Transverse colon (tissue), 4 donors: ENCODE measurements around the gene SLC24A3. TPM values are rescaled to one million over a fixed set of nuclear protein-coding genes. Genes with fewer than 3 reads are reported as not detected.

Experiments used
- DNase-seq: peaks from one replicate; pipeline ENCODE4 v3.0.0-alpha.2; 2019
- H3K27ac ChIP-seq, 4 donors: fragments of 200-600 bp; sonication (generic); 2 replicates each; pipeline ENCODE4 v1.5.1; 2016 to 2018; ENCODE audit warnings: inconsistent platforms in 4 of 4
- H3K27me3 ChIP-seq: fragments of 200-600 bp; sonication (generic); 2 replicates; pipeline ENCODE4 v1.5.1; 2017; ENCODE audit warnings: inconsistent platforms
- H3K36me3 ChIP-seq, 4 donors: fragments of 200-600 bp; sonication (generic); 2 replicates each; pipeline ENCODE4 v1.5.1; 2017 to 2019; ENCODE audit warnings: inconsistent platforms in 4 of 4
- H3K4me1 ChIP-seq, 4 donors: fragments of 200-600 bp; sonication (generic); 2 replicates each; pipeline ENCODE4 v1.5.1; 2017 to 2020; ENCODE audit warnings: inconsistent platforms in 4 of 4
- H3K4me3 ChIP-seq, 4 donors: fragments of 200-600 bp; sonication (generic); 1 replicate in 1 of 4; 2 replicates in 3 of 4; pipeline versions ENCODE4 v1.5.1 to v1.6.1; 2017 to 2019; ENCODE audit warnings: inconsistent platforms in 4 of 4
- H3K9me3 ChIP-seq, 2 donors: fragments of 200-600 bp; sonication (generic); 2 replicates each; pipeline ENCODE4 v1.5.1; 2017 to 2019; ENCODE audit warnings: inconsistent platforms in 2 of 2
- EP300 ChIP-seq: sonication (generic); formaldehyde crosslinking; IDR thresholded peaks from one replicate; pipeline ENCODE4 v1.6.1; 2017; ENCODE audit warnings: antibody characterized with exemption, low read depth
- POLR2A ChIP-seq: fragments of 450-650 bp; IDR thresholded peaks from one replicate; pipeline ENCODE4 v1.6.1; 2016; ENCODE audit warnings: antibody characterized with exemption, mild to moderate bottlenecking, moderate library complexity
- POLR2AphosphoS5 ChIP-seq, 3 donors: sonication (generic); formaldehyde crosslinking; IDR thresholded peaks; one replicate each; pipeline ENCODE4 v1.6.1; 2016; ENCODE audit warnings: antibody characterized with exemption in 3 of 3
- WGBS, 2 donors: methylation state at CpG; one replicate each; pipeline ENCODE4 v1.1.5; 2018; ENCODE audit warnings: low coverage in 1 of 2; 5-methylcytosine and 5-hydroxymethylcytosine counted together
- in situ Hi-C, 4 donors: fragments of 200-750 bp; cut with MboI; loops; one replicate each; pipeline versions ENCODE4 v1.15.0 to v1.15.1; 2017; ENCODE audit warnings: low sequenced_read_pairs in 3 of 4, low pct_ligation_motif_present in 1 of 4, low pct_unique_long_range_greater_than_20kb in 1 of 4
- intact Hi-C: fragments of 100-400 bp; cut with DNase I; formaldehyde crosslinking; loops from one replicate; pipeline ENCODE4 v1.15.1; 2023; ENCODE audit warnings: low total_unique reads
- total RNA-seq, 4 donors: library from RNA; depleted of rRNA; stranded (reverse); fragments of >200 nt; gene quantifications; one replicate each; pipeline ENCODE4 v1.1.0, GENCODE V29; 2016
- TF ChIP-seq, protein P1 (sequence below), 5 experiments: fragments of 200-600 bp in 3 of 5; fragments of 450-650 bp in 2 of 5; sonication (generic) in 3 of 5; IDR thresholded peaks; 1 replicate in 2 of 5; 2 replicates in 3 of 5; pipeline ENCODE4 v1.5.1; 2016 to 2017; ENCODE audit warnings: antibody characterized with exemption in 5 of 5, inconsistent platforms in 3 of 5, mild to moderate bottlenecking in 2 of 5, moderate library complexity in 1 of 5

SLC24A3 gene
- total RNA-seq, 4 donors from 2014 or later: 4.4 to 6.7 (median 4.6) TPM

DNA sequence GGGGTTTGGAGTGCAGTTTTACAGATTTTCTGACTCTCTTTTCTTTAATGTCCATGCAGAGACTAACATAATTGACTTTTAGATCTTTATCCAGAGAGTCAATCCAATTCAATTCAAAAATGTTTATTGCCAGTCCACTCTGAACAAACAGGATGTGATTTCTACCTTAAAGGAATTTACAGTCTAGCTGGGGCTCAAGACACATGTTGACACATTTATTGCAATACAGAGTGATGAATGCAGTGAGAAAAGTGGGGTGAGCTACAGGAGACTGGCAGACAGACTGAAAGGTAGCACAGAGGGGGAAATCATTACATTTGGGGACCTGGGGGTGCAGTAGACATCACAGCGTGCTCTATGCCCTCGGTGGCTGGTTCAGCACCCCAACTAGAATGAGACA, 193.9 kb downstream of the SLC24A3 start:
- H3K27ac ChIP-seq: no peak overlapping the region
- WGBS, 2 donors: 50 to 66% methylated on average over 2 of the region's 2 CpGs

DNA sequence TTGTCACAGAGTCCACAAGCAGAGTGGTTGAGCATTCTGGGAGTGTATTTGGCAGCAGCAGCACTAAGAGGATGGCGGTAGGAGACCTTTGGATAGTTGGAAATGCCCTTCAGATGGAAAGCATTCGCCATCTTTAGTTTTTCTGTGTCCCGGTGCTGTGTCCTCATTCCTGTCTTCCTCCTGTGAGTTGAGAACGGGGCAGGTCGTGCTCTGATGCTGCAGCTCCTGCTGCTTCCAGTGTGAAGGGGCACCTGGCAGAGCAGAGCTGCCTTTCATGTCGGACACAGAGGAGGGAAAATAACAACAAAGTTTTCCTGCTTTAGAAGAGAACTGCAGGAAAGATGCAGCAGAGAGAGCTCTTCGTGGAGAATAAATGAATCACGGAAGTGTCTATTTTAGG, 194.8 kb downstream of the SLC24A3 start:
- no peaks in the 10 kb centered on the region for H3K27me3 ChIP-seq
- H3K9me3 ChIP-seq: no peaks in the 10 kb centered on the region
- no peak for TF ChIP-seq POLR2A
- no peak for TF ChIP-seq EP300
- TF ChIP-seq, protein P1, sequence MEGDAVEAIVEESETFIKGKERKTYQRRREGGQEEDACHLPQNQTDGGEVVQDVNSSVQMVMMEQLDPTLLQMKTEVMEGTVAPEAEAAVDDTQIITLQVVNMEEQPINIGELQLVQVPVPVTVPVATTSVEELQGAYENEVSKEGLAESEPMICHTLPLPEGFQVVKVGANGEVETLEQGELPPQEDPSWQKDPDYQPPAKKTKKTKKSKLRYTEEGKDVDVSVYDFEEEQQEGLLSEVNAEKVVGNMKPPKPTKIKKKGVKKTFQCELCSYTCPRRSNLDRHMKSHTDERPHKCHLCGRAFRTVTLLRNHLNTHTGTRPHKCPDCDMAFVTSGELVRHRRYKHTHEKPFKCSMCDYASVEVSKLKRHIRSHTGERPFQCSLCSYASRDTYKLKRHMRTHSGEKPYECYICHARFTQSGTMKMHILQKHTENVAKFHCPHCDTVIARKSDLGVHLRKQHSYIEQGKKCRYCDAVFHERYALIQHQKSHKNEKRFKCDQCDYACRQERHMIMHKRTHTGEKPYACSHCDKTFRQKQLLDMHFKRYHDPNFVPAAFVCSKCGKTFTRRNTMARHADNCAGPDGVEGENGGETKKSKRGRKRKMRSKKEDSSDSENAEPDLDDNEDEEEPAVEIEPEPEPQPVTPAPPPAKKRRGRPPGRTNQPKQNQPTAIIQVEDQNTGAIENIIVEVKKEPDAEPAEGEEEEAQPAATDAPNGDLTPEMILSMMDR (IDR thresholded peaks at IDR 0.05): no peak
- no peak for TF ChIP-seq POLR2AphosphoS5 (IDR thresholded peaks at IDR 0.05)
- H3K27ac ChIP-seq: no peak overlapping the region
- in situ Hi-C loops (no loop called here), intact Hi-C loops (no loop called here)
- H3K36me3 ChIP-seq: no peaks in the 10 kb centered on the region
- DNase-seq: no peak
- 77 to 85% methylated on average over 3 to 8 of the region's 8 CpGs for WGBS, 2 donors
- no peaks in the 10 kb centered on the region for H3K4me1 ChIP-seq
- no peak overlapping the region for H3K4me3 ChIP-seq

More for the DNA sequence above, 193.9 kb downstream of the SLC24A3 start:
- Histone ChIP-seq H3K9me3 (no peaks in the 10 kb centered on the region), H3K27me3 (no peaks in the 10 kb centered on the region), H3K4me3 (no peak overlapping the region), H3K4me1 (no peaks in the 10 kb centered on the region), H3K36me3 (no peaks in the 10 kb centered on the region)
- DNase-seq: no peak
- intact Hi-C loops (no loop called here), in situ Hi-C loops (no loop called here)
- TF ChIP-seq POLR2AphosphoS5 (IDR thresholded peaks at IDR 0.05): no peak
- TF ChIP-seq EP300: no peak
- TF ChIP-seq, protein P1 (IDR thresholded peaks at IDR 0.05): no peak
- TF ChIP-seq POLR2A: no peak

DNA sequence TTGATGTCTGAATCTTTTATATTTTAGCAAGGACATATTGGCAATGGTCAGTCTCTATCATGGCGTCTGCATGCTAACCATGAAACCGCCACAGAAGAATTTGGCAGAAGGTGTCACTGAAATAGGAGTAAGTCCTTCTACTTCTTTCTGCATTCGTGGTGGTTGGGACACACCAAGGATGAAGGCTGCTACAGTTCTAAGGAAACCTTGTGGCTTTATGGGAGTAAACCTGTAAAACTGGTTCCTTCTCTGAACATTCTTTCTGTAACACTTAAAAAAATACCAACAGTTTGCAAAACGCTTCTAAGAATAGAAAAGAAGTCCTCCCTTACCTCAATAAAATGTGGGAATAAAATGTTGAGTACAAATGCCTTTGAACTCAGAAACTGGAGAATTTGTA, 195.3 kb downstream of the SLC24A3 start:
- no peak overlapping the region for H3K27ac ChIP-seq
- WGBS, 2 donors: 50 to 53% methylated on average over 4 of the region's 4 CpGs

GRCh38 chr20:19408971-19409370, 196.5 kb downstream of the SLC24A3 start:
- DNase-seq: no peak
- in situ Hi-C loops: no loop called here
- Histone ChIP-seq H3K27ac (no peak overlapping the region), H3K27me3 (no peaks in the 10 kb centered on the region), H3K4me1 (no peaks in the 10 kb centered on the region), H3K9me3 (no peaks in the 10 kb centered on the region), H3K4me3 (no peak overlapping the region), H3K36me3 (no peaks in the 10 kb centered on the region)
- TF ChIP-seq POLR2AphosphoS5 (IDR thresholded peaks at IDR 0.05): no peak
- TF ChIP-seq EP300: no peak
- no peak for TF ChIP-seq POLR2A
- TF ChIP-seq, protein P1 (IDR thresholded peaks at IDR 0.05): no peak
- WGBS, 2 donors: 93% methylated on average over 2 to 4 of the region's 4 CpGs
- intact Hi-C loops: no loop called here

More for the DNA sequence above, 195.3 kb downstream of the SLC24A3 start:
- Histone ChIP-seq H3K27me3 (no peaks in the 10 kb centered on the region), H3K36me3 (no peaks in the 10 kb centered on the region), H3K4me3 (no peak overlapping the region), H3K4me1 (no peaks in the 10 kb centered on the region), H3K9me3 (no peaks in the 10 kb centered on the region)
- no peak for TF ChIP-seq POLR2A
- no peak for TF ChIP-seq EP300
- TF ChIP-seq, protein P1 (IDR thresholded peaks at IDR 0.05): no peak
- TF ChIP-seq POLR2AphosphoS5 (IDR thresholded peaks at IDR 0.05): no peak
- intact Hi-C loops: no loop called here
- in situ Hi-C loops: no loop called here
- DNase-seq: no peak
